ENCODE results near the gene UGT2B7. TPM values are rescaled to one million over a fixed set of nuclear protein-coding genes. Genes with fewer than 3 reads are reported as not detected.
"Not testable (repeated sequence)": the region's sequence is repeated elsewhere in the genome, so short reads cannot be mapped to it uniquely, and the experiment has no call there.

The UGT2B7 gene
- total and polyA plus RNA-seq, 4 donors, result 5.8 TPM; not detected in 3

- WGBS, 2 donors, result 4% methylated on average over 2 of the region's 2 CpGs
- H3K36me3 ChIP-seq (ENCODE audit: control insufficient read depth in 1 of 2, insufficient read depth in 2 of 2, low read length in 1 of 2), result no peaks in the 10 kb centered on the region
- no peak overlapping the region for H3K27ac ChIP-seq (ENCODE audit: low read depth in 1 of 2, low read length in 2 of 2)
- no peaks in the 10 kb centered on the region for H3K27me3 ChIP-seq (ENCODE audit: control insufficient read depth in 1 of 2, insufficient read depth in 2 of 2, low read length in 1 of 2)
- intact Hi-C loops (cut with DNase I), result no loop called here
- ATAC-seq (ENCODE audit: low FRiP score) (no peak), DNase-seq (no peak)
- no peak overlapping the region for H3K4me3 ChIP-seq (ENCODE audit: low read length in 2 of 2)
- H3K4me1 ChIP-seq (ENCODE audit: control insufficient read depth in 1 of 2, insufficient read depth in 2 of 2, low read length in 2 of 2), result no peaks in the 10 kb centered on the region
- H3K9me3 ChIP-seq (ENCODE audit: control insufficient read depth, low read length), result no peaks in the 10 kb centered on the region
Observed at GRCh38 chr4:69095301-69095731, 958 bp upstream of the UGT2B7 start.

- DNase-seq (no peak), ATAC-seq (ENCODE audit: low FRiP score) (no peak)
- Histone ChIP-seq H3K27me3 (ENCODE audit: control insufficient read depth in 1 of 2, insufficient read depth in 2 of 2, low read length in 1 of 2) (no peaks in the 10 kb centered on the region), H3K4me1 (ENCODE audit: control insufficient read depth in 1 of 2, insufficient read depth in 2 of 2, low read length in 2 of 2) (no peaks in the 10 kb centered on the region), H3K36me3 (ENCODE audit: control insufficient read depth in 1 of 2, insufficient read depth in 2 of 2, low read length in 1 of 2) (no peaks in the 10 kb centered on the region), H3K27ac (ENCODE audit: low read depth in 1 of 2, low read length in 2 of 2) (no peak overlapping the region), H3K4me3 (ENCODE audit: low read length in 2 of 2) (no peak overlapping the region), H3K9me3 (ENCODE audit: control insufficient read depth, low read length) (no peaks in the 10 kb centered on the region)
- WGBS, 2 donors, result 61% methylated on average over 3 of the region's 3 CpGs
- intact Hi-C loops (cut with DNase I), result no loop called here
Observed at GRCh38 chr4:69096810-69097209, 536 bp downstream of the UGT2B7 start.

GRCh38 chr4:69098470-69098869 lies 2.2 kb downstream of the UGT2B7 start:
- Histone ChIP-seq H3K4me3 (ENCODE audit: low read length in 2 of 2) (no peak overlapping the region), H3K4me1 (ENCODE audit: control insufficient read depth in 1 of 2, insufficient read depth in 2 of 2, low read length in 2 of 2) (no peaks in the 10 kb centered on the region), H3K9me3 (ENCODE audit: control insufficient read depth, low read length) (no peaks in the 10 kb centered on the region), H3K27me3 (ENCODE audit: control insufficient read depth in 1 of 2, insufficient read depth in 2 of 2, low read length in 1 of 2) (no peaks in the 10 kb centered on the region), H3K36me3 (ENCODE audit: control insufficient read depth in 1 of 2, insufficient read depth in 2 of 2, low read length in 1 of 2) (no peaks in the 10 kb centered on the region), H3K27ac (ENCODE audit: low read depth in 1 of 2, low read length in 2 of 2) (no peak overlapping the region)
- ATAC-seq (ENCODE audit: low FRiP score), result no peak
- WGBS, 2 donors, result 46 to 65% methylated on average over 4 of the region's 4 CpGs
- intact Hi-C loops (cut with DNase I), result no loop called here
- no peak for DNase-seq

GRCh38 chr4:69099910-69100309 lies 3.6 kb downstream of the UGT2B7 start:
- DNase-seq (no peak), ATAC-seq (ENCODE audit: low FRiP score) (no peak)
- H3K36me3 ChIP-seq (ENCODE audit: control insufficient read depth in 1 of 2, insufficient read depth in 2 of 2, low read length in 1 of 2), result no peaks in the 10 kb centered on the region
- H3K27ac ChIP-seq (ENCODE audit: low read depth in 1 of 2, low read length in 2 of 2), result no peak overlapping the region
- H3K9me3 ChIP-seq (ENCODE audit: control insufficient read depth, low read length), result no peaks in the 10 kb centered on the region
- no peaks in the 10 kb centered on the region for H3K27me3 ChIP-seq (ENCODE audit: control insufficient read depth in 1 of 2, insufficient read depth in 2 of 2, low read length in 1 of 2)
- no peaks in the 10 kb centered on the region for H3K4me1 ChIP-seq (ENCODE audit: control insufficient read depth in 1 of 2, insufficient read depth in 2 of 2, low read length in 2 of 2)
- intact Hi-C loops (cut with DNase I), result no loop called here
- WGBS, 2 donors, result 67 to 68% methylated on average over 4 of the region's 4 CpGs
- H3K4me3 ChIP-seq (ENCODE audit: low read length in 2 of 2), result no peak overlapping the region

GRCh38 chr4:69102668-69103067 lies 6.4 kb downstream of the UGT2B7 start:
- DNase-seq; intact Hi-C loops (cut with DNase I); H3K4me1 ChIP-seq (ENCODE audit: control insufficient read depth in 1 of 2, insufficient read depth in 2 of 2, low read length in 2 of 2); H3K27ac ChIP-seq (ENCODE audit: low read depth in 1 of 2, low read length in 2 of 2); H3K9me3 ChIP-seq (ENCODE audit: control insufficient read depth, low read length); ATAC-seq (ENCODE audit: low FRiP score); H3K36me3 ChIP-seq (ENCODE audit: control insufficient read depth in 1 of 2, insufficient read depth in 2 of 2, low read length in 1 of 2); H3K4me3 ChIP-seq (ENCODE audit: low read length in 2 of 2); H3K27me3 ChIP-seq (ENCODE audit: control insufficient read depth in 1 of 2, insufficient read depth in 2 of 2, low read length in 1 of 2): not testable (repeated sequence)
- WGBS, 2 donors, result 57 to 60% methylated on average over 2 of the region's 2 CpGs

GRCh38 chr4:69104719-69105275 lies 8.5 kb downstream of the UGT2B7 start:
- Histone ChIP-seq H3K4me1 (ENCODE audit: control insufficient read depth in 1 of 2, insufficient read depth in 2 of 2, low read length in 2 of 2) (no peaks in the 10 kb centered on the region), H3K9me3 (ENCODE audit: control insufficient read depth, low read length) (no peaks in the 10 kb centered on the region), H3K36me3 (ENCODE audit: control insufficient read depth in 1 of 2, insufficient read depth in 2 of 2, low read length in 1 of 2) (no peaks in the 10 kb centered on the region), H3K27ac (ENCODE audit: low read depth in 1 of 2, low read length in 2 of 2) (no peak overlapping the region), H3K4me3 (ENCODE audit: low read length in 2 of 2) (no peak overlapping the region), H3K27me3 (ENCODE audit: control insufficient read depth in 1 of 2, insufficient read depth in 2 of 2, low read length in 1 of 2) (no peaks in the 10 kb centered on the region)
- intact Hi-C loops (cut with DNase I), result no loop called here
- DNase-seq (no peak), ATAC-seq (ENCODE audit: low FRiP score) (no peak)
- WGBS, 2 donors, result 76 to 80% methylated on average over 2 of the region's 2 CpGs

GRCh38 chr4:69115151-69115850 lies 19.0 kb downstream of the UGT2B7 start:
- intact Hi-C loops (cut with DNase I); H3K4me1 ChIP-seq (ENCODE audit: control insufficient read depth in 1 of 2, insufficient read depth in 2 of 2, low read length in 2 of 2); H3K27ac ChIP-seq (ENCODE audit: low read depth in 1 of 2, low read length in 2 of 2); H3K4me3 ChIP-seq (ENCODE audit: low read length in 2 of 2); H3K27me3 ChIP-seq (ENCODE audit: control insufficient read depth in 1 of 2, insufficient read depth in 2 of 2, low read length in 1 of 2); H3K9me3 ChIP-seq (ENCODE audit: control insufficient read depth, low read length); H3K36me3 ChIP-seq (ENCODE audit: control insufficient read depth in 1 of 2, insufficient read depth in 2 of 2, low read length in 1 of 2); ATAC-seq (ENCODE audit: low FRiP score): not testable (repeated sequence)
- peak in 1 of 2 donors; percentile 51 for DNase-seq
- WGBS, 2 donors, result 90 to 96% methylated on average over 28 to 30 of the region's 30 CpGs

GRCh38 chr4:69115851-69116213 lies 19.6 kb downstream of the UGT2B7 start:
- no peak for ATAC-seq (ENCODE audit: low FRiP score)

GRCh38 chr4:69116645-69117321 lies 20.5 kb downstream of the UGT2B7 start:
- Histone ChIP-seq H3K4me3 (ENCODE audit: low read length in 2 of 2) (no peak overlapping the region), H3K4me1 (ENCODE audit: control insufficient read depth in 1 of 2, insufficient read depth in 2 of 2, low read length in 2 of 2) (no peaks in the 10 kb centered on the region), H3K9me3 (ENCODE audit: control insufficient read depth, low read length) (no peaks in the 10 kb centered on the region), H3K36me3 (ENCODE audit: control insufficient read depth in 1 of 2, insufficient read depth in 2 of 2, low read length in 1 of 2) (no peaks in the 10 kb centered on the region), H3K27me3 (ENCODE audit: control insufficient read depth in 1 of 2, insufficient read depth in 2 of 2, low read length in 1 of 2) (no peaks in the 10 kb centered on the region), H3K27ac (ENCODE audit: low read depth in 1 of 2, low read length in 2 of 2) (no peak overlapping the region)
- ATAC-seq (ENCODE audit: low FRiP score), result no peak
- WGBS, 2 donors, result 85 to 87% methylated on average over 10 of the region's 10 CpGs
- intact Hi-C loops (cut with DNase I), result no loop called here
- no peak for DNase-seq

More at GRCh38 chr4:69115851-69116213, 19.6 kb downstream of the UGT2B7 start:
- Histone ChIP-seq H3K27ac (ENCODE audit: low read depth in 1 of 2, low read length in 2 of 2) (no peak overlapping the region), H3K4me1 (ENCODE audit: control insufficient read depth in 1 of 2, insufficient read depth in 2 of 2, low read length in 2 of 2) (no peaks in the 10 kb centered on the region), H3K4me3 (ENCODE audit: low read length in 2 of 2) (no peak overlapping the region), H3K27me3 (ENCODE audit: control insufficient read depth in 1 of 2, insufficient read depth in 2 of 2, low read length in 1 of 2) (no peaks in the 10 kb centered on the region), H3K9me3 (ENCODE audit: control insufficient read depth, low read length) (no peaks in the 10 kb centered on the region), H3K36me3 (ENCODE audit: control insufficient read depth in 1 of 2, insufficient read depth in 2 of 2, low read length in 1 of 2) (no peaks in the 10 kb centered on the region)
- intact Hi-C loops (cut with DNase I), result no loop called here
- no peak for DNase-seq
- 73 to 81% methylated on average over 2 of the region's 2 CpGs for WGBS, 2 donors
